Measurements from ENCODE around the gene DNHD1. TPM values are rescaled to one million over a fixed set of nuclear protein-coding genes. Genes with fewer than 3 reads are reported as not detected.
A peak's percentile ranks its signal among the peaks of the same experiment; 100 is the strongest.

Gene DNHD1
- total RNA-seq, 2 experiments from 2014 or later, result 18.5 to 19.6 TPM

DNA sequence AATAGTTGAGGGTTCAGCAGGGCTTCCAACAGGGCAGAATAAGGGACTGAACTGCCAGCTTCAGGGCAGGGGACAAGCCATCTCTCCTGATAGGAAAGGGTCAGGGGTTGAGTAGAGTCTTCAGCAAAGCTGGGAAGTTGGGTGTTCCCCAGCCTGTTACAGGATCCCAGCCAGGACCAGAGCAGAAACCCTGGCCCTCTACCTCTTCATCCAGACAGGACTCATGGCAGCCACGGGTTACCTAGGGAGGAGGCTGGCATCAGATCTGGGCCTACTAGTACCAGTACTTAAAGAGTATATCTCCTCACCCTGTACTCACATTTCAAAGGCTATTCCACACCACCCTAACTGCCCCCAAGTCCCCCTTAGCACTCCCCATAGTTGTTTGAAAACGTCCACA, 117.4 kb downstream of the DNHD1 start:
- ChIA-PET POLR2A (interaction anchor here (3.6 kb wide), 1 partner anchor 11 kb away, joined by 27 read pairs; the partner anchor contains the start of genes ILK and RRP8), CTCF (interaction anchor here (1.0 kb wide), 1 partner anchor 69 kb away, joined by 3 read pairs; the partner anchor contains the start of gene MRPL17)
- no peaks in the 10 kb centered on the region for H3K27me3 Mint-ChIP-seq
- peaks cover 28% of the 10 kb centered on the region for H3K4me1 Mint-ChIP-seq
- H3K9me3 Mint-ChIP-seq, result no peaks in the 10 kb centered on the region
- no peak overlapping the region for H3K27ac Mint-ChIP-seq
- H3K4me3 Mint-ChIP-seq, result no peak overlapping the region
- peaks cover 40% of the 10 kb centered on the region for H3K36me3 Mint-ChIP-seq (ENCODE audit: low read depth)
- DNase-seq, result no peak

DNA sequence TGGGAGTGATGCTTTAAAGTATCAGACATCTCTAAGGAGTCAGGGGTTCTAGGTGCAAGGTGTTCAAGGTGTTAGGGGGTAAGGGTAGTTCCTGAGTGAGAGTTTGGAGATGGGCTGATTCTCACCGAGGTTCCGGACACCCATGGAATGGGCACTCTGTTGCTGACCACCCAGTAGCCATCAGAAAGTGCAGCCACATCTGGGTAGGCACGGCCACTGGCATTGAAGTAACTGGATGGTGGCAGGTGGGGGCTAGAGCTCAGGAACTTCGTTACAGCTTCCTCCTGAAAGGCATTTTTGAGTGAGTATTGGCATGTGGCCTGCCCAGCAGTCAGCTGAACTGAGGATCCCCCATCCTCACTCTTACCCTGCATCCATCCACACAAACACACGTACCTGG, 118.0 kb downstream of the DNHD1 start:
- DNase-seq, result no peak
- H3K4me1 Mint-ChIP-seq, result peaks cover 22% of the 10 kb centered on the region
- POLR2A ChIA-PET, result interaction anchor here (1.3 kb wide), 1 partner anchor 8 kb away, joined by 5 read pairs; no protein-coding TSS in a partner anchor

DNA sequence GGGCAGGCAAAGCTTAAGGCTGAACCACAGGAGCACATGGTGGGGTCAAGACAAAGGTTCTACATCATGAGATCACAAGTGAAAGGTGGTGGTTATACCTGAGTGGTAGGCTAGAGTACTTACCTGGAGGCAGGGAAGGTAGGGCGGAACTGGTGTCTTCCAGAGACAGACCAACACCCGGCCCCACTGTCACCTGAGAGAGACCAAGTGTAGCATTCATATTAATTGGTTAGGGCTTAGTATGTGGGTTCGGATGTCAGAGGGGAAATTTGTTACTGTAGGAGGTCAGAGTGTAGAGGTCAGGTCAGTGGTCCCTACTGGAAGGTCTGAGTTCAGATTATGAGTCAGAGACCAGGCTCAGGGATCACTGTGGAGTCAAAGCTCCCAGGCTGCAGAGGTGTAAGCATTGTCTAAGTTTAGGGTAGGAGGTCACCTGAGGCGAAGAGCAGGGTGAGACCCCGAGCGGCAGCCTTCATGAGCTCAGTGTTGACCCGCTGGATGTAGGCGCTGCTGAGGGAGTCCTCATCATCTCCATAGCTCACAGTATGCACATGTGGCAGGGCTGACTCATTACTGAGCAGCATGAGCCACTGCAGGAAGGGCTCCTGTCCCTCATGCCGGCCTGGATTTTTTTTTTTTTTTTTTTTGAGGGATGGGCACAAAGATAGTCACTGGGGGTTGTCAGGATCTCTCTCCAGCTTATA, 119.0 kb downstream of the DNHD1 start:
- H3K4me3 Mint-ChIP-seq, result no peak overlapping the region
- no peak for DNase-seq
- H3K9me3 Mint-ChIP-seq, result no peaks in the 10 kb centered on the region
- no peaks in the 10 kb centered on the region for H3K27me3 Mint-ChIP-seq
- no peak overlapping the region for H3K27ac Mint-ChIP-seq
- ChIA-PET POLR2A (interaction anchor here (1.3 kb wide), 1 partner anchor 9 kb away, joined by 5 read pairs; no protein-coding TSS in a partner anchor), CTCF (interaction anchor here (0.5 to 1.3 kb wide), 2 partner anchors 67 to 240 kb away, joined by 3 to 6 read pairs; partner anchors contain the start of gene MRPL17)
- peaks cover 12% of the 10 kb centered on the region for H3K4me1 Mint-ChIP-seq
- H3K36me3 Mint-ChIP-seq (ENCODE audit: low read depth), result peaks cover 24% of the 10 kb centered on the region

More for the DNA sequence above, 118.0 kb downstream of the DNHD1 start:
- CTCF ChIA-PET, result no interaction called here
- peaks cover 34% of the 10 kb centered on the region for H3K36me3 Mint-ChIP-seq (ENCODE audit: low read depth)
- no peaks in the 10 kb centered on the region for H3K9me3 Mint-ChIP-seq
- no peaks in the 10 kb centered on the region for H3K27me3 Mint-ChIP-seq
- H3K4me3 Mint-ChIP-seq, result no peak overlapping the region
- no peak overlapping the region for H3K27ac Mint-ChIP-seq

DNA sequence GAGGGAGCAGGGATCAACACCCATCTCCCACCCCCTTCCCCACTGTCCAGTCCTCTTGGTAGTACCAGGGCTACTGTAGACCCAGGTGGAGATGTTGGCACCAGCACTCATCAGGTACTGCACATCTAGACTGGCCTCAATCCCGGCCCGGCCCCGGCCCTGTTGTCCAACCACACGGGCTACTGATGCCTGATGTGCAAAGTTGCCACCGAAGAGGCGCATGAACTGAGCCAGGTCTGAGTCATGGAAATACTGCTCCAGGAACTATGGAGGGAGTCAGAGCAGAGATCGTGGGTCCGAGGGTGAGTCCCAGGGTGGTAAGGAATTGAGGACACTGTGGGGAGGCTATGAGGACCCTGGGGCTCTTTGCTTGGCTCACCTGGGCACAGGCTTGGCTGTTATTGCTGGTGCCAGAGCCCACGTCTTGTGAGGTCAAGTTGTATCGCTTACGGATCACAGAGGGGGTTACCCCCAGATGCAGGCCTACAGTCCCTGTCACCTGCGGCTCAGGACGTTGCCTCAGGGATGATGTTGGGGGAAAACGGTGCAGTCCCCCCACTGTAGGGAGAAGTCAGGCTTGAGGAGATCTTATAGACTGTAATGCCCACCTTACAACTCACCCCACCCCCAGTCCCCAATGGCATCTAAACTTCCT, 119.6 kb downstream of the DNHD1 start:
- CTCF ChIA-PET, result interaction anchor here (0.5 to 4.4 kb wide), 5 partner anchors 51 to 241 kb away, joined by 3 to 59 read pairs (median 6); partner anchors contain the start of gene MRPL17
- Mint-ChIP-seq H3K4me3 (peak overlapping the region; percentile 18), H3K27me3 (no peaks in the 10 kb centered on the region), H3K9me3 (no peaks in the 10 kb centered on the region), H3K36me3 (ENCODE audit: low read depth) (peaks cover 18% of the 10 kb centered on the region), H3K4me1 (peaks cover 6% of the 10 kb centered on the region), H3K27ac (no peak overlapping the region)
- DNase-seq, result no peak
- POLR2A ChIA-PET, result interaction anchor here (1.3 to 6.6 kb wide), 4 partner anchors 10 to 66 kb away, joined by 5 to 108 read pairs (median 34); partner anchors contain the start of genes ILK, MRPL17 and RRP8

DNA sequence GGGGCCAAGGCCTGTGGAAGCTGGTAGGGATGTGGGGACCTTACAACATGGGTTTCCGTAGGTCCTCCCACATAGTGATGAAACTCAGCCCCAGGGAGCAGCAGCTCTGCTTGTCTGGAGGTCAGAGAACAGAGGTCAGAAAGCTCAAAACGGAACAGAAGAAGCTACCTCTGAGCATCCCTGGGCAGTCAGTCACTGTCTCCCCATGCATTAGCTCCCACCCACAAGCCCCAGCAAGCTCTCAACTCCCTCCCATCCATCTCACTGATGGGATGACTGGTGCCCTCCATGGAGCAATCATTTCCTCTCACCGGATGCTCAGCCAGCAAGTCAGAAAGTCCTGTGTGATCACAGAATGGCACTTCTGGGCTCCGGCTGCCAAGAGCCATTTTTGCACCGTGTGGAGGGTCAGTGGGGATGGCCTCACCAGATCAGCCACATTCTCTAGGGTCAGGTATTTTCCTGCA, 120.3 kb downstream of the DNHD1 start:
- Mint-ChIP-seq H3K9me3 (no peaks in the 10 kb centered on the region), H3K27ac (no peak overlapping the region), H3K4me1 (peaks cover 6% of the 10 kb centered on the region), H3K4me3 (no peak overlapping the region), H3K36me3 (ENCODE audit: low read depth) (peaks cover 18% of the 10 kb centered on the region), H3K27me3 (no peaks in the 10 kb centered on the region)
- CTCF ChIA-PET, result interaction anchor here (0.6 to 4.4 kb wide), 13 partner anchors 8 to 238 kb away, joined by 3 to 59 read pairs (median 4); partner anchors contain the start of genes ILK, MRPL17 and RRP8
- DNase-seq, result no peak
- POLR2A ChIA-PET, result interaction anchor here (0.8 to 6.6 kb wide), 13 partner anchors 10 to 239 kb away, joined by 3 to 108 read pairs (median 15); partner anchors contain the start of genes APBB1, ARFIP2, ILK and MRPL17

DNA sequence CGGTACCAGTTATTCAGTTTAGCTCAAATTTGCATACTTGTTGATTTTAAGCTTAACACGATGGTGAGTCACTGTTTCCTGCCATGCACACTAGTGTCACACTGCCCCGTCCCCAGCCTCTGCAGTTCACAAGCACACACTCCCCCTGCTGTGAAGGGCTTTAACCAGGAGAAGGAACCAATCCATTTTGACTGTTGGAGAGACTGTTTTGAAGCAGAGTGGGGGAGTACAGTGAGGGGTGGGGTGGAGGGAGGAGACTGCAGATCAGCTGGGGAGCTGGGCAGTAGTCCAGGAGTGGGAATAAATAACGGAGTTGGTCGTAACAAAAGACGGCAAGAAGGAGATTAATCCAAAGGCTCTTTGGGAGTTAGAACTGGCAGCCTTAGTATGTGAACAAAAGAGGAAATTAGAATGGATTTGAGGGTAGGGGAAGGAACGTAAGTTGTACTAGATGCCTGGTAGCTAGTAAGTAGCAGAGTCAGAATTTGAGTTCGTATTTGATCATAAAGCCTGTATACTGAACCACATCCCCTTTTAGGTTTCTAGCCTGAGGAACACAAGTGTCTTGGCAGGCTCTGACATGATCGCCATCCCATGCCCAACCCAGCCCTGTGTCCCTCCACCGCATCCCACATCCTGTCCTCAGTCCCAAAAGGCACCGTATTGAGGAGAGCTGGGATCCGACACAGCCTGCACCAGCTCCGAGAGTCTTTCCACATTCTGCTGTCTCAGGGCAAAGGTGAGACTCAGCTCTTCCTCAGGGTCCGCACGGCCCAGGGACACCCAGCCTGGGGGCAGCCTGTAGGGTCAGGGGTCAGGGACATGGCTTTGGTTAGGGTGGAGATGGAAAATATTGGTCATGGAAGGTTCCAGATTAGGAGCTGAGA, 121.3 kb downstream of the DNHD1 start:
- Mint-ChIP-seq H3K27ac (no peak overlapping the region), H3K4me3 (no peak overlapping the region), H3K9me3 (no peaks in the 10 kb centered on the region), H3K27me3 (no peaks in the 10 kb centered on the region), H3K4me1 (peaks cover 6% of the 10 kb centered on the region), H3K36me3 (ENCODE audit: low read depth) (peaks cover 18% of the 10 kb centered on the region)
- peak; percentile 77 for DNase-seq
- CTCF ChIA-PET, result interaction anchor here (0.6 to 4.4 kb wide), 29 partner anchors 9 to 240 kb away, joined by 3 to 59 read pairs (median 3); partner anchors contain the start of genes ARFIP2, ILK, MRPL17 and RRP8
- POLR2A ChIA-PET, result interaction anchor here (0.8 to 6.6 kb wide), 24 partner anchors 8 to 298 kb away, joined by 3 to 108 read pairs (median 6); partner anchors contain the start of genes APBB1, ARFIP2, CAVIN3 and ILK

DNA sequence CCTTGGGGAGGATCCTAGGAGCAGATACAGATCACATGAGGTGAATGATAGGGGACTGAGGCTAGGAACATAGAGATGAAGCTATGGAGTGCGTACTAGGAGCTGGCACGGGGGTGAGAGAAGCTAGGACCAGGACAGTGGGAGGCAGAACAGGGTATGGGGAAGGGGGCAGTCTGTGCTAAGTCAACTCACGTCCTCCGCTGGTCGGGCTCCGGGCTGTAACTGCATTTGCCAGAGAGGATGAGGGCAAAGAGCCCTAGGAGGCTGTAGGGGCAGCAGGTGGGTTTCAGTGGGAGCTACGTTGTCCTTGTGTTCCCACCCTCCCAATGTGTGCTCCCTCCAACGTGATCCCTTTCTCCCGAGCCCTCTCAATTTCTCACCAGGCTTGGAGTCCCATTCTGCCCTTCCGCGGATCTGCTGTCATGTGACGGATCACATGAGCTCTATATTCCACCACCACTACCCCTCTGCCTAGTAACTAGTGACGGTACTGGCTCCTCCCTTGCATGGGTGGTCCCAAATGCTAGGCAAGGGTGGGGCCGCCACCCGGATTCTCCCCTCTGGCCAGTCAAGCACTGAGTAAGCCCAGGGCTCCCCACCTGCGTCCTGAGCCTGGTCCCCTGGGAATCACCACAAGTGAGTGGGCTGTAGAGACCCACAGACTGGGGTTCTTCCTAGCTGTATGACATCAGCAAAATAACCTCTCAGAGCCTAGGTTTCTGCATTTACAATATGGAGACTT, 122.1 kb downstream of the DNHD1 start, which contains the start of gene TPP1:
TPP1 (minus strand) TSS at position 419 of the 742 bp plus-strand sequence; CDS start at position 397, 22 bp downstream.
- no peak within 1 kb of the TSS for H3K27ac Mint-ChIP-seq

DNA sequence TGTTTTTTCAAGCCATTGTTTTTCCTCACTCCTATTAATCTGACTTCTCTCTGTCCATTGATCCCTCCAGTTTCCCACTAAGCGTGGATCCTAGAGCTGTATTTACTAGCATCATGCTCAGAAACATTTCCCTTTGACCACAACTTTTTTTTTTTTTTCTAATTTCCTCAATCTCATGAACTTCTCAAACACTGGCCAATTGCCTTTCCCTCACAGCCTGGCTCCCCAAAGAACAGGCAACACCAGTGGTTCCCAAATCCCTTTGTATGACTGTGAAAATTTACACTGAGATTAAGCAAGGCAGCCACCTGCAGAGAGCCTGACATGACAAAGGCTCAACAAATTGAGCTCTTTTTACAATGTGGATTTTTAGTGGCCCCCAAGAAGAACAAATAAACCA, 123.6 kb downstream of the DNHD1 start:
- CTCF ChIA-PET, result interaction anchor here (0.8 to 4.4 kb wide), 4 partner anchors 9 to 63 kb away, joined by 3 to 59 read pairs (median 22); partner anchors contain the start of genes MRPL17 and TAF10
- H3K4me1 Mint-ChIP-seq, result peaks cover 6% of the 10 kb centered on the region
- H3K4me3 Mint-ChIP-seq, result no peak overlapping the region
- H3K9me3 Mint-ChIP-seq, result no peaks in the 10 kb centered on the region
- no peak for DNase-seq
- H3K27ac Mint-ChIP-seq, result no peak overlapping the region
- H3K27me3 Mint-ChIP-seq, result no peaks in the 10 kb centered on the region
- POLR2A ChIA-PET, result interaction anchor here (1.4 to 6.6 kb wide), 4 partner anchors 9 to 63 kb away, joined by 3 to 108 read pairs (median 13); partner anchors contain the start of genes ILK, MRPL17, RRP8 and TAF10
- peaks cover 13% of the 10 kb centered on the region for H3K36me3 Mint-ChIP-seq (ENCODE audit: low read depth)

More for the DNA sequence above, 122.1 kb downstream of the DNHD1 start, which contains the start of gene TPP1:
- Mint-ChIP-seq H3K4me1 (peaks cover 6% of the 10 kb centered on the region), H3K9me3 (no peaks in the 10 kb centered on the region), H3K36me3 (ENCODE audit: low read depth) (peaks cover 18% of the 10 kb centered on the region), H3K4me3 (no peak within 1 kb of the TSS), H3K27me3 (no peaks in the 10 kb centered on the region)
- ChIA-PET POLR2A (interaction anchor here (0.6 to 6.6 kb wide), 23 partner anchors 8 to 299 kb away, joined by 3 to 108 read pairs (median 6); partner anchors contain the start of genes APBB1, ARFIP2, CAVIN3 and ILK), CTCF (interaction anchor here (0.7 to 4.4 kb wide), 24 partner anchors 9 to 240 kb away, joined by 3 to 59 read pairs (median 3); partner anchors contain the start of genes ARFIP2, ILK, MRPL17 and RRP8)
- DNase-seq, result peak; percentile 92

Other genes starting within 250 kb of the DNHD1 start
- not detected for gene CCKBR, start 237.4 kb upstream of the DNHD1 start, total RNA-seq
- gene CAVIN3, start 176.8 kb upstream of the DNHD1 start, total RNA-seq, result 10 to 100 TPM; 12.1 to 13.2 TPM
- gene SMPD1, start 106.8 kb upstream of the DNHD1 start, total RNA-seq, result 10 to 100 TPM; 55.1 to 58.5 TPM
- 10 to 100 TPM; 56.0 to 57.6 TPM for gene APBB1, start 78.2 kb upstream of the DNHD1 start, total RNA-seq
- under 1 TPM in 1 of 2 experiments, not detected in 1; 0.18 TPM for gene HPX, start 56.3 kb upstream of the DNHD1 start, total RNA-seq
- gene TRIM3, start 23.3 kb upstream of the DNHD1 start, total RNA-seq, result 1 to 10 TPM; 7.9 to 9.9 TPM
- gene ARFIP2, start 15.9 kb upstream of the DNHD1 start, total RNA-seq, result 10 to 100 TPM; 38.5 to 39.2 TPM
- 10 to 100 TPM; 39.0 to 40.5 TPM for gene TIMM10B, start 15.8 kb upstream of the DNHD1 start, total RNA-seq
- 10 to 100 TPM; 21.8 to 24.4 TPM for gene RRP8, start 106.3 kb downstream of the DNHD1 start, total RNA-seq
- gene ILK, start 106.5 kb downstream of the DNHD1 start, total RNA-seq, result 100 to 1,000 TPM; 135 to 138 TPM
- 100 to 1,000 TPM; 159 to 161 TPM for gene TAF10, start 114.9 kb downstream of the DNHD1 start, total RNA-seq
- gene TPP1, start 122.1 kb downstream of the DNHD1 start, total RNA-seq, result 100 to 1,000 TPM; 130 to 131 TPM
- gene DCHS1, start 158.5 kb downstream of the DNHD1 start, total RNA-seq, result under 1 TPM; 0.23 to 0.25 TPM
- gene MRPL17, start 186.1 kb downstream of the DNHD1 start, total RNA-seq, result 10 to 100 TPM; 54.1 to 56.3 TPM

All from activated CD4-positive, alpha-beta memory T cell treated with anti-CD3 and anti-CD28 coated beads, Interleukin-2, amount 10 ng/mL, durations not matched to agents 7 days and 5 days (primary cell).